GM21723 (cell line): ENCODE measurements around the gene NEDD4.
"Not testable (repeated sequence)": the region's sequence is repeated elsewhere in the genome, so short reads cannot be mapped to it uniquely, and the experiment has no call there.

ENCODE experiments used
- ATAC-seq: cut with Tn5 transposase; IDR thresholded peaks from one replicate; pipeline ENCODE4 v1.9.1; 2021; ENCODE audit warnings: mild to moderate bottlenecking, moderate library complexity; ENCODE audit not compliant: unreplicated experiment

Gene NEDD4

GRCh38 chr15:55834331-55834730 lies 159.1 kb downstream of the NEDD4 start:
- no peak for ATAC-seq

GRCh38 chr15:55829826-55830225 lies 163.6 kb downstream of the NEDD4 start:
- ATAC-seq = peak; percentile 67

- ATAC-seq = no peak
These were observed 165.5 kb downstream of the NEDD4 start for GRCh38 chr15:55827955-55828354.

DNA sequence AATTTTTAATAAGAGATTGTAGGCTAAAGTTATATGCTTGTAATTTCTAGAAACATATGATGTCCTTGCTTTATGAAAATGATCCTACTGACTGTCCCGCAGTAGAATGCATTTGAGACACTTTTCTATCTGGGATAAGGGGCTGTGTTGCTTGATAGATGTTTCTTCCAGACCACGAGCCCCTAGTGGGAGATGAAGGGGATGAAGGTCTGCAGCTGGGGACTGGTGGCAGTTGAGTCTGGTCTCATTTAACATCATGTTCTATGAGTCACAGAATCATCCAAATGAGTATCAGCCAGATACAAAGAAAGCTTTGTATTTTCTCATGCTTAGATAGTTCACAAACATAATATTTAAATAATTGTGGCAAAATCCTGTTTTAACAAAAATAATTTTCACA lies 166.2 kb downstream of the NEDD4 start:
- ATAC-seq = no peak

DNA sequence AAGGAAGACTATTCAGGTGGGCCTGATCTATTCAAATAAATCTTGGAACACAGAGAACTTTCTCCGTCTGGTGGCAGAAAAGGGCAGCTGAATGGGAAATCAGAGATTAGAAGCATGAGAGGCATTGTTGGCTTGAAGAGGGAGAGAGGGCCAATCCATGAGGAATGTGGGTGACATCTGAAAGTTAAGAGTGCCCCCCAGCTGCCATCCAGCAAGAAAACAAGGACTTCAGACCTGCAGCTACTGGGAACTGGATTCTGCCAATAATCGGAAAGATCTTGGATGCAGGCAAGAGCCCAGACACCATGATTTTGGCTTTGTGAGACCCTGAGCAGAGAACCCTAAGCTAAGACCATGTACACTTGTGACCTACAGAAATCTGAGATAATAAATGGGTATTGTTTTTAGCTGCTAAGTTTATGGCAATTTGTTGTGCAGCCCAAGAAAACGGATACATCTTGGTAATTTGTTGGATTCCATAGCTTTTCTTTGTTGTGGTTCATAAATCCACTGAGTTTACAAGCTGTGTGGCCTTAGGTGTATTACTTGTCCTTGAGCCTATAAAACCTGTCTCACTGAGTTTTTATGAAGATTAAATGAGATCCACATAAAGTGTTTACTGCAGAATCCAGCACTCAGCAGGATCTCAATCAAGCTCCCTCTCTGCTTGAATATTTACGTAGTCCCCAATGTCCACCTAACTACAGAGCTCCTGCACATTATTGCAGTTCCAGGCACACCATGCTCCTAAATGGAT lies 168.4 kb downstream of the NEDD4 start:
- no peak for ATAC-seq

DNA sequence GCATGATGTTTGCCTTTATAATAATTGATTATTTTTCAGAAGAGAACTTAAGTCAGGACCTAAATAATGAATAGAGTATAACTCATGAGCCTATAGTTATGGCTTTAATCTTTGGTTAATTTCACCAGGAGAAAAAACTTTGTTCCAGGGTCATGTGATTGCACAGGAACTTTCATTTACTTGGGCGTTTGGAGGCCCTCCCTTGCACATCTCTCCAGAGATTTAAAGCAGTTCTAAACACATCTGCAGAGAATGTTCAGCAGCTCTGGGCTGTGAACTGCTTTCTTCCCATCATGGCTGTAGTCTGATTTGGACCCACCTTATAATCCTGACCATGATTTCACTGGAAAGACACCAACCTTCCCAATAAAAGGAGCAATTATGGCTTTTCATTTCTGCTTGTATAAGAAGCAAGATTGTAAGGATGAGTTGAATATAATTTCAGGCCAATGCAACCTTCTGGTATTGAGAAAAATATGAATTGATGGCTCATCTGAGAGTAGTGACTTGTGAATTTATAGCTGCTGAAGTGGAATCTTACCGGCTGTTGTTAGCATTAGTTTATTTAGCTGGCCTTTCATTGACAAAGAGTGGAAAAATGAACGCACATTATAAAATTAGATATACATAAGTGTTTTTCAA lies 169.6 kb downstream of the NEDD4 start:
- no peak for ATAC-seq

DNA sequence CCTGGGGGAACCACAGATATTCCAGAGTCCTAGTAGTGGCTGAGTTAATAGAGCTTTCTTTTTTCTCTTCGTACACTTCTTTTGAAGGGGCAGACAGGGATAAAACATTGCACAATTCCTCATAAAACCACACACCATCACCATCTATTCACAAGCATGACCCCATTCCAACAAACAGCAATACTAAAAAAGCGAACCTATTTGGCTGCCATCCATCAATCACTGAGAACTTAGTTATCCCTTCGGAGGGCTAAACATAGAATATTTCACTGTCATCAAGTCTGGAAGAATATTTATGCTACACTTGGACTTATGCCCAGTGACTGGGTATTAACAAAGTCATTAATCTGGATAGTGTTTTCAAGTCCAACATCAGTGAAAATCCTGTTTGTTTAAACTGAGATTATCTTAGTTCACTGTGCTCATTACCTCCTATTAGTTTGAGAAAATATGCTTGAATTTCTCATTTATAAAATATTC lies 170.2 kb downstream of the NEDD4 start:
- no peak for ATAC-seq

DNA sequence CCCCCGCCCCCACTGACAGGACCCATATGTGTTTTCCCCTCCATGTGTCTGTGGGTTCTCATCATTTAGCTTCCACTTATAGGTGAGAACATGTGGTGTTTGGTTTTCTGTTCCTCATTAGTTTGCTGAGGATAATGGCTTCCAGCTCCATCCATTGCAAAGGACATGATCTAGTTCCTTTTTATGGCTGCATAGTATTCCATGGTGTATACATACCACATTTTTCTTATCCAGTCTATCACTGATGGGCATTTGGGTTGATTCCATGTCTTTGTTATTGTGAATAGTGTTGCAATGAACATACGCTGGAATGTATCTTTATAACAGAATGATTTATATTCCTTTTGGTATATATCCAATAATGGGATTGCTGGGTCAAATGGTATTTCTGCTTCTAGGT lies 171.7 kb downstream of the NEDD4 start:
- ATAC-seq = not testable (repeated sequence)

- ATAC-seq = no peak
These were observed 173.4 kb downstream of the NEDD4 start for GRCh38 chr15:55820043-55820442.

DNA sequence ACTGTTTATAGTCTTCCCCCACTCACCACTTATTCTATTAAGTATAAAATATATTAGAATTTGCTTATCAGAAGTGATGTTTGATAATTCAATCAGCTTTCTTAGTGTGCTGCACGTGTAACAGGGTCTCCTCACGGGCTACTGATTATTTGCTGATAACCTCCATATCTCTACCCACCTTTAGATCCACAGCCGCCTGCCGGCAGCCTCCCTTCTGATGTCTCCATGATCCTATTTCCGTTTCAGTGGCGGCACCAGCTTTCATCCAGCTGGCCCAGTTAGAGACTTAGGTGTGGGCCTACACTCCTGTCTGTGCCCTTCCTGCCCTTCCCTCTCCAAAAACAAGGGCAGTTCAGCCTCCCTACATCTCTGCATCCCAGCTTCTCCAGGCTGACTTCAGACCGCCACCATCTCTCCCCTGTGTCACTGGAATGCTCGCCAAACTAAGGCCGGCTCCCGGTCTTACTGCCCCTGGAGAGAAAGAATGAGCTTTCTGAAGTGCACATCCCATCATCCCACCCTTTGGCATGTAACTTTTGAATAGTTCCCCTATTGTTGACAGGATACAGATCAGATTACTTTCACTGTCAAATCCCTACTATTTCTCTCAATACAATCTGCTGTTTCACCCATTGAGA lies 173.9 kb downstream of the NEDD4 start:
- no peak for ATAC-seq

GRCh38 chr15:55816017-55816416 lies 177.4 kb downstream of the NEDD4 start:
- no peak for ATAC-seq

GRCh38 chr15:55802600-55803376 lies 190.6 kb downstream of the NEDD4 start:
- ATAC-seq = no peak

GRCh38 chr15:55800216-55800615 lies 193.2 kb downstream of the NEDD4 start:
- ATAC-seq = no peak

- ATAC-seq = no peak
These were observed 193.9 kb downstream of the NEDD4 start for GRCh38 chr15:55799291-55800212.

- ATAC-seq = no peak
These were observed 197.0 kb downstream of the NEDD4 start for GRCh38 chr15:55796321-55796965.

DNA sequence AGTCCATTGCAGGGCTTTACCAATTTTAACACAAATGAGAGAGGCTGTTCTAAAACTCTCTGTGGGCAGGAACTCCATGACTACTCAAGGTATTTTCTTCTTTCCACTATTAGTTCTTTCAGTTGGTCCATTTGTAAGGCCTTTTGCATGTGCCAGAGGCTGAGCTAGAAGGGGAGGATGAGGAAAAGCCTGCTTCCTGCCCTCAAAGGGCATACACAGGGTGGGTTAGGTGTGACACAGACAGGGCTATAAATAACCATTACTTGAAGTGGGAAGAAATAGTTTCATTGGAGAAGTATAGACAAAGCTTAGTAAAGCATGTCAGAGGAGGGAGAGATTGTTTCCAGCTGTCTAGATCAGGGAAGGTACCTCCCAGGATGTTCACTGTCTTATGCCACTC lies 198.4 kb downstream of the NEDD4 start:
- ATAC-seq = no peak

DNA sequence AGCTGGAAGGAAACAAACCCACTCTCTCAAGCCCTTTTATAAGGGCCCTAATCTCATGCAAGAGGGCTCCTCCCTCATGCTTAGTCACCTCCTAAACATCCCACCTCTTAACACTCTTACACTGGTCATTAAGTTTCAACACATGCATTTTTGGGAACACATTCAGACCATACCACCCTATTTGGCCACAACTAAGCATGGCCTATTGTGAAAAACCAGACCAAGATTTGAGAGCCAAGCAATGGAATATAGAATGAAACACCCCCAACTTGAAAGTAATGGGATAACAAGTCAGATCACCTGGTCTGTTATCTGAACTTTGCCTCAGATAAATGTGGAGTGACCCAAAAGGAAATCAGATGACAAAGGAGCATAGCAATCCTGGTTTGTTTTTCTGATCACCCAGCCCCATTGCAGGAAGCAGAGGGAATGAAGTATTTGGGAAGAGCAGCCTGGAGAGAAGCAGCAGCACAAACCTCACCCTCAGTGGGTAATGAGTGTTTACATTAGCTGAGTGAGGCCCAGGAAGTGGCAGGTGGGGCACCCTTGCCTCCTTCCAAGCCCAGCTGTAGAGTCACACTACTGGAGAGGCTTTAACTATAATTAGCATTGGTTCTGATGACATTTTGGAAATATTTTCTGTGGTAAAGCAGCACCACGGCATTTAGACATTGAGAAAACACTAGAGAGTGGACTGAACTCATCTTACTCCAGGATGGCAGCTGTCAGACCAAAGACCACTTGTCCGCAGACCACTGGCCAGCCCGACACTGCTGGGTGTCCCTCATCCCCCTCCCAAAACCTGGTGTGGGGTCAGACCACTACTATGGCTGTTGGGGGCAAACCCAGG lies 201.6 kb downstream of the NEDD4 start:
- no peak for ATAC-seq

DNA sequence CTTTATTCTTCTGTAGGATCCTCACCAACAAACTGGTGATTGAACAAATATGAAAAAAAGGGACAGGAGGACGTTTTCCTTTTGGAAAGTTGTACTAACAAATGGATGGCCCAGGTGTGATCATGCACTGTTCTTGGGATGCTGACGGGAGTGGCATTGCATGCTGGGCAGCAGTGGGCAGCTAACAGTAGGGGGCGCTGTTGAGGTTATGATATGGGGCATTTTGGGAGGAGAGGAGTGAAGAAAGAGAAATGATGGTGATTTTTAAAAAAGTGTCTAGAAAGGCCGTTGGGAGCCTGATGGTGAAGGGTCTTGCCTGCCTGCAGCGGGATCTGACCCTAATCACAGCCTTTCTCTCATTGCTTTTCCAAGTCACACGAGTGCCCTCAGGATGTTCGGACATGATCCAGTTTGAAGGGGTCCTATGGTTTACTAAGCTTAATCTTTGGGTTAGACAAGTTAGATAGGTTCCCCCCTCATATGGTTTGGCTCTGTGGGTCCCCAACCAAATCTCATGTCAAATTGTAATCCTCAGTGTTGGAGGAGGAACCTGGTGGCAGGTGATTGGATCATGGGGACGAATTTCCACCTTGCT lies 204.2 kb downstream of the NEDD4 start:
- no peak for ATAC-seq
